GM12873 (cell line): ENCODE measurements around the gene DEPDC4.

ENCODE experiments used
- CTCF ChIP-seq: IDR thresholded peaks from 2 replicates; pipeline ENCODE4 v1.5.1; 2012; ENCODE audit warnings: low read depth, mild to moderate bottlenecking, moderate library complexity, low read length, control low read depth; ENCODE audit not compliant: insufficient read depth; ENCODE audit errors: missing control alignments

The DEPDC4 gene

GRCh38 chr12:100289038-100289437 lies 22.2 kb upstream of the DEPDC4 start:
- no peak for TF ChIP-seq CTCF

GRCh38 chr12:100279607-100280244 lies 12.8 kb upstream of the DEPDC4 start:
- TF ChIP-seq CTCF = no peak

- TF ChIP-seq CTCF = no peak
Measured at GRCh38 chr12:100279159-100279558, 12.3 kb upstream of the DEPDC4 start.

- TF ChIP-seq CTCF = no peak
Measured at GRCh38 chr12:100274291-100274690, 7.4 kb upstream of the DEPDC4 start.

GRCh38 chr12:100273782-100274181 lies 6.9 kb upstream of the DEPDC4 start:
- TF ChIP-seq CTCF = no peak

- no peak for TF ChIP-seq CTCF
Measured at GRCh38 chr12:100268835-100269564, 2.1 kb upstream of the DEPDC4 start.

- no peak for TF ChIP-seq CTCF
Measured at GRCh38 chr12:100267603-100268281, 863 bp upstream of the DEPDC4 start.
